Neuronal stem cell (in vitro differentiated cells): Measurements from ENCODE around the gene SIDT2. TPM values are rescaled to one million over a fixed set of nuclear protein-coding genes. Genes with fewer than 3 reads are reported as not detected.
"Not testable (repeated sequence)": the region's sequence is repeated elsewhere in the genome, so short reads cannot be mapped to it uniquely, and the experiment has no call there.

Experiments used
- DNase-seq: peaks from one replicate; pipeline ENCODE4 v3.0.0-alpha.2; 2013; ENCODE audit warnings: low spot score
- H2AFZ ChIP-seq: one replicate; pipeline ENCODE4 v1.6.1; 2013; ENCODE audit warnings: mild to moderate bottlenecking, low read length, inconsistent platforms
- H2AK5ac ChIP-seq: 2 replicates; pipeline ENCODE4 v1.6.1; 2013; ENCODE audit warnings: low read depth, mild to moderate bottlenecking, inconsistent platforms, low read length, moderate library complexity, mixed read lengths
- H2BK120ac ChIP-seq: 2 replicates; pipeline ENCODE4 v1.6.1; 2013; ENCODE audit warnings: low read depth, mild to moderate bottlenecking, inconsistent platforms, low read length, moderate library complexity, mixed read lengths
- H2BK12ac ChIP-seq: one replicate; pipeline ENCODE4 v1.6.1; 2013; ENCODE audit warnings: low read length, inconsistent platforms
- H2BK15ac ChIP-seq: 2 replicates; pipeline ENCODE4 v1.6.1; 2013; ENCODE audit warnings: mild to moderate bottlenecking, low read length, inconsistent platforms, mixed read lengths
- H2BK5ac ChIP-seq: one replicate; pipeline ENCODE4 v1.6.1; 2013; ENCODE audit warnings: inconsistent platforms, mild to moderate bottlenecking, low read length, moderate library complexity
- H3K14ac ChIP-seq: one replicate; pipeline ENCODE4 v1.6.1; 2013; ENCODE audit warnings: low read length, inconsistent platforms
- H3K18ac ChIP-seq: 2 replicates; pipeline ENCODE4 v1.6.1; 2013; ENCODE audit warnings: low read length, inconsistent platforms
- H3K23ac ChIP-seq: 2 replicates; pipeline ENCODE4 v1.6.1; 2013; ENCODE audit warnings: low read depth, mild to moderate bottlenecking, mixed read lengths, low read length, inconsistent platforms; ENCODE audit not compliant: poor library complexity
- H3K27ac ChIP-seq: replicated peaks from 3 replicates; pipeline ENCODE4 v1.5.1; 2013; ENCODE audit warnings: low read length, inconsistent platforms
- H3K27me3 ChIP-seq, 3 experiments: 2 replicates each; pipeline ENCODE4 v1.6.1; 2013; ENCODE audit warnings: low read length in 3 of 3, mild to moderate bottlenecking in 2 of 3, inconsistent platforms in 1 of 3, low read depth in 1 of 3, mixed read lengths in 1 of 3, moderate library complexity in 1 of 3; ENCODE audit not compliant: control insufficient read depth in 3 of 3, insufficient read depth in 3 of 3
- H3K36me3 ChIP-seq, 2 donors: replicated peaks in 1 of 2; 2 replicates each; pipeline ENCODE4 v1.6.1; 2013; ENCODE audit warnings: low read length in 2 of 2; ENCODE audit not compliant: control insufficient read depth in 2 of 2, insufficient read depth in 2 of 2
- H3K4ac ChIP-seq: 2 replicates; pipeline ENCODE4 v1.6.1; 2013; ENCODE audit warnings: inconsistent platforms, mild to moderate bottlenecking, low read length, moderate library complexity
- H3K4me1 ChIP-seq, 2 donors: 1 replicate in 1 of 2; 2 replicates in 1 of 2; pipeline ENCODE4 v1.6.1; 2013; ENCODE audit warnings: low read length in 2 of 2, low read depth in 1 of 2; ENCODE audit not compliant: control insufficient read depth in 2 of 2, insufficient read depth in 1 of 2
- H3K4me2 ChIP-seq: one replicate; pipeline ENCODE4 v1.6.1; 2013; ENCODE audit warnings: mild to moderate bottlenecking, low read length, inconsistent platforms; ENCODE audit not compliant: insufficient read depth, poor library complexity, severe bottlenecking
- H3K4me3 ChIP-seq, 2 donors: 2 replicates each; pipeline ENCODE4 v1.5.1; 2013; ENCODE audit warnings: low read length in 2 of 2, mild to moderate bottlenecking in 2 of 2, inconsistent platforms in 1 of 2, moderate library complexity in 1 of 2
- H3K79me1 ChIP-seq: one replicate; pipeline ENCODE4 v1.6.1; 2013; ENCODE audit warnings: low read depth, mild to moderate bottlenecking, inconsistent platforms, low read length, moderate library complexity
- H3K9ac ChIP-seq: one replicate; pipeline ENCODE4 v1.6.1; 2013; ENCODE audit warnings: mild to moderate bottlenecking, low read depth, low read length, inconsistent platforms; ENCODE audit not compliant: poor library complexity
- H3K9me3 ChIP-seq, 2 donors: replicated peaks in 1 of 2; 2 replicates each; pipeline versions ENCODE3 to v1.6.1; 2013; ENCODE audit warnings: low read length in 2 of 2, mild to moderate bottlenecking in 2 of 2, inconsistent platforms in 1 of 2, low read depth in 1 of 2, mixed read lengths in 1 of 2, moderate library complexity in 1 of 2; ENCODE audit not compliant: control insufficient read depth in 2 of 2, insufficient read depth in 1 of 2
- H4K8ac ChIP-seq: one replicate; pipeline ENCODE4 v1.6.1; 2013; ENCODE audit warnings: low read depth, mild to moderate bottlenecking, inconsistent platforms, low read length, moderate library complexity
- H4K91ac ChIP-seq: one replicate; pipeline ENCODE4 v1.6.1; 2013; ENCODE audit warnings: low read length, low read depth, mild to moderate bottlenecking, inconsistent platforms; ENCODE audit not compliant: poor library complexity
- WGBS, 2 donors: extraction: QIAGEN DNeasy Blood & Tissue Kit; methylation state at CpG; one replicate each; pipeline ENCODE4 v1.1.7; 2013; ENCODE audit warnings: missing lambda C conversion rate in 2 of 2, mixed read lengths in 1 of 2; ENCODE audit not compliant: insufficient read length in 2 of 2, insufficient replicate concordance in 1 of 2; ENCODE audit errors: extremely low coverage in 2 of 2; 5-methylcytosine and 5-hydroxymethylcytosine counted together
- polyA plus RNA-seq, 2 experiments: library from polyadenylated mRNA; stranded (reverse); fragments of 200-250 nt; gene quantifications; one replicate each; pipeline ENCODE4 v1.2.3, GENCODE V29; 2013

The SIDT2 gene
- polyA plus RNA-seq (2013, experiment 1 of 2), result 16.9 TPM
- 17.7 TPM for polyA plus RNA-seq (2013, experiment 2 of 2)

DNA sequence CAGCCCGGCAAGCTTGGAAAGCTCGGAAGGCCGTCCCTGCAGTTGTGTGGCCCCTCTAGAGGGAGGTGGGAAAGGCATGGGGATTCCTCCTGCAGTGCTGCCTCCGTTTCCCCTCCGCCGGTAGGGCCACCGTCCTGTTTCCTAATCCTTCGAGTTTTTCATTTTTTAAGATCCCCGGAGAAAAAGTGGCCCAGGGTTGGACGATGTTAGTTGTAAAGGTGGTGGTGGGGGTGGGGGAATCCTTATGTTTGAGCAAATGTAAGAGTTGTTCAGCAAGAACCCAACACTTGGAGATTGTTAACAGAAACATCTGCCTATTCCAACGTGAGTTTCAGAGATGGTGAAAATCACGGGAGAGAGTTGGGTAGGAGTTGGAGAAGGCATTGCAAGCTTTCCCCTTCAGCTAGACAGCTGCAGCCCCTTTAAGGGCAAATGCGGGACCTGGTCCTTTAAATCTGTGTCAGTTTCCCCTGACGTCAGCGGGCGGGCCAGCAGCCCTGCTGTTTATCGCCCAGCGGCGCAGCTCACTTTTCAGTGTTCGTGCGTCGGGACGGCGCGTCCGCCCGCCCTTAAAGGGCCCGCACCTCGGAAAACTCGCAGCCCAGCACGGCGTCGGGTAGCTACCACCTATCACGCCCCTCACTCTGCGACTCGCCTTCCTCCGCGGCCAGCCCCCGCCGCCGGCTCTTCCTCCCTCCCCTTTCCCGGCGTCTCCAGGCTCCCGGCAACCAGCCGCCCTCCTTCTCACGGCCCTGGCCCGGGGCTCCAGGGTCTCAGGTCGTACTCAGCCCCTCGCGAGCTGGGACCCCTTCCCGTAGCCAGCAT is at the start of gene SIDT2:
Gene SIDT2 (plus strand): TSS at position 534 of the 825 bp plus-strand sequence. CDS start 521 bp downstream, outside the sequence.
- Histone ChIP-seq H3K14ac (peak within 1 kb of the TSS; percentile 96), H2AFZ (peak within 1 kb of the TSS; percentile 67), H4K8ac (no peak within 1 kb of the TSS), H3K18ac (peak within 1 kb of the TSS; percentile 97), H3K36me3 (peaks cover 3 to 10% of the 10 kb centered on the region in 2 donors), H2BK120ac (no peak within 1 kb of the TSS), H3K27me3 (no peaks in the 10 kb centered on the region), H3K4me1 (peaks cover 15 to 21% of the 10 kb centered on the region in 2 donors), H4K91ac (no peak within 1 kb of the TSS), H2BK12ac (peak within 1 kb of the TSS; percentile 67), H3K27ac (peak within 1 kb of the TSS; percentile 76), H2BK15ac (peak within 1 kb of the TSS; percentile 56), H2BK5ac (no peak within 1 kb of the TSS), H3K4me2 (peak within 1 kb of the TSS; percentile 89), H3K23ac (peak within 1 kb of the TSS; percentile 95), H2AK5ac (peak within 1 kb of the TSS; percentile 66), H3K79me1 (no peaks in the 10 kb centered on the region), H3K9me3 (peaks cover 0 to 2% of the 10 kb centered on the region in 2 donors), H3K4ac (no peak within 1 kb of the TSS), H3K9ac (peak within 1 kb of the TSS; percentile 95), H3K4me3 (peak within 1 kb of the TSS; percentile 85 to 93)
- DNase-seq, result peak; percentile 88
- no CpG with 5 or more reads among the region's 51 CpGs for WGBS, 2 donors

DNA sequence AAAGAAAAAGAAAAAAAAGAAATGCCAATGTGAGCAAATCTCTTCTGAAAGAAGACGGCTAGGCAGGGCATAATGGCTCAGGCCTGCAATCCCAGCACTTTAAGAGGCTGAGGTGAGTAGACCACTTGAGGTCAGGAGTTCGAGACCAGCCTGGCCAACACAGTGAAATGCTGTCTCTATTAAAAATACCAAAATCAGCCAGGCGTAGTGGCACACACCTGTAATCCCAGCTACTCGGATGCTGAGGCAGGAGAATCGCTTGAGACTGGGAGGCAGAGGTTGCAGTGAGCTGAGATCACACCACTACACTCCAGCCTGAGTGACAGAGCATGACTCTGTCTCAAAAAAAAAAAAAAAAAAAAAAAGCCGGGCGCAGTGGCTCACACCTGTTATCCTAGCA is 48.1 kb upstream of the SIDT2 start:
- H3K23ac ChIP-seq, H2AFZ ChIP-seq, H2AK5ac ChIP-seq, H3K27ac ChIP-seq, H2BK15ac ChIP-seq, H3K4ac ChIP-seq, H3K4me2 ChIP-seq, H2BK120ac ChIP-seq, H4K8ac ChIP-seq, H3K36me3 ChIP-seq, H3K9me3 ChIP-seq, H3K14ac ChIP-seq, H2BK12ac ChIP-seq, H3K18ac ChIP-seq, H3K4me3 ChIP-seq, H3K9ac ChIP-seq, DNase-seq, H4K91ac ChIP-seq, H3K4me1 ChIP-seq, H3K79me1 ChIP-seq, H2BK5ac ChIP-seq: not testable (repeated sequence)
- H3K27me3 ChIP-seq, result peaks cover 0 to 17% (median 0%) of the 10 kb centered on the region in 3 experiments
- no CpG with 5 or more reads among the region's 7 CpGs for WGBS, 2 donors

DNA sequence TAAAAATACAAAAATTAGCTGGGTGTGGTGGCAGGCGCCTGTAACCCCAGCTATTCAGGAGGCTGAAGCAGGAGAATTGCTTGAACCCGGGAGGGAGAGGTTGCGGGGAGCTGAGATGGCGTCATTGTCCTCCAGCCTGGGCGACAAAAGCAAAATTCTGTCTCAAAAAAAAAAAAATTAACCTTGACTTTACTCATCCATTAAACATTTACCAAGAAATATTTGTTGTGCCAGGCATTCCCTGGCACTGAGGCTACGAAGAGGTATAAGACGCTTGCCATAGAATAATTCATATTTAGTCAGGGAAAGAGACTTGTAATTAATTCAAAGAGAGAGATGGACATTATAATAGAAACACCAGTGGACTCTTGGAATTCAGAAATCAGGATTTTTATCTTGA is 47.7 kb upstream of the SIDT2 start:
- Histone ChIP-seq H3K4me2 (no peak overlapping the region), H3K4me1 (peaks cover 0 to 3% of the 10 kb centered on the region in 2 donors), H3K4ac (no peak overlapping the region), H2AK5ac (no peak overlapping the region), H3K27ac (no peak overlapping the region), H3K23ac (no peak overlapping the region), H3K14ac (no peak overlapping the region), H2BK120ac (no peak overlapping the region), H3K4me3 (no peak overlapping the region), H3K79me1 (no peaks in the 10 kb centered on the region), H2BK15ac (no peak overlapping the region), H2AFZ (no peak overlapping the region), H3K27me3 (peaks cover 0 to 17% (median 0%) of the 10 kb centered on the region in 3 experiments), H4K91ac (no peak overlapping the region), H2BK5ac (no peak overlapping the region), H3K9ac (no peak overlapping the region), H3K9me3 (peaks cover 0 to 2% of the 10 kb centered on the region in 2 donors), H4K8ac (no peak overlapping the region), H3K36me3 (no peaks in the 10 kb centered on the region), H3K18ac (no peak overlapping the region), H2BK12ac (no peak overlapping the region)
- DNase-seq, result no peak
- no CpG with 5 or more reads among the region's 7 CpGs for WGBS, 2 donors

DNA sequence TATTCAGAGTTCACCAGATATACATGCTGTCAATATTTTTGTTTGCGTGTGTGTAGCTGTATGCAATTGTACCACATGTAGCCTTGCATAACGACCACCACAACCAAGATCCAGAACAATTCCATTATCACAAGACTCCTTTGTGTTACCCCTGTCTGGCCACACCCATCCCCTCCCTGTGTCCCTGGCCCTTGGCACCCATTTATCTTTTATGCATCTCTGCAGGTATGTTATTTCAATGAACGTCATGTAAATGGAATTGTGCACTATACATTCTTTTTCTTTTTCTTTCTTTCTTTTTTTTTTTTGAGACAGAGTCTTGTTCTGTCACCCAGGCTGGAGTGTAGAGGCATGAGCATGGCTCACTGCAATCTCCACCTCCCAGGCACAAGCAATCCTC is 44.1 kb upstream of the SIDT2 start:
- no peak overlapping the region for H3K23ac ChIP-seq
- no peak overlapping the region for H3K4me3 ChIP-seq
- no peak overlapping the region for H3K18ac ChIP-seq
- H3K27ac ChIP-seq, result no peak overlapping the region
- H3K36me3 ChIP-seq, result no peaks in the 10 kb centered on the region
- no peak for DNase-seq
- no peaks in the 10 kb centered on the region for H3K79me1 ChIP-seq
- no peak overlapping the region for H3K9ac ChIP-seq
- H3K27me3 ChIP-seq, result no peaks in the 10 kb centered on the region
- no peak overlapping the region for H3K4me2 ChIP-seq
- H2BK12ac ChIP-seq, result no peak overlapping the region
- no CpG with 5 or more reads among the region's 3 CpGs for WGBS, 2 donors
- H2AFZ ChIP-seq, result no peak overlapping the region
- no peak overlapping the region for H3K4ac ChIP-seq
- H3K9me3 ChIP-seq, result peaks cover 0 to 2% of the 10 kb centered on the region in 2 donors
- no peak overlapping the region for H2BK15ac ChIP-seq
- no peak overlapping the region for H2BK5ac ChIP-seq
- H3K4me1 ChIP-seq, result peaks cover 0 to 4% of the 10 kb centered on the region in 2 donors
- no peak overlapping the region for H4K91ac ChIP-seq
- H3K14ac ChIP-seq, result no peak overlapping the region
- H4K8ac ChIP-seq, result no peak overlapping the region
- no peak overlapping the region for H2BK120ac ChIP-seq
- no peak overlapping the region for H2AK5ac ChIP-seq
